ENCODE results near the gene FAF1. TPM values are rescaled to one million over a fixed set of nuclear protein-coding genes. Genes with fewer than 3 reads are reported as not detected.

Gene FAF1
- total RNA-seq, 1 experiment from 2014 or later, result 109 TPM

- intact Hi-C loops (cut with micrococcal nuclease; ENCODE audit: unreplicated experiment), result no loop called here
- H3K9me3 ChIP-seq (ENCODE audit: low read depth, low read length, poor library complexity, severe bottlenecking), result no peaks in the 10 kb centered on the region
- peaks cover 19% of the 10 kb centered on the region for H3K36me3 ChIP-seq (ENCODE audit: insufficient read depth, low read length, poor library complexity, severe bottlenecking)
- H3K4me1 ChIP-seq (ENCODE audit: insufficient read depth, low read length, poor library complexity, severe bottlenecking), result peaks cover 45% of the 10 kb centered on the region
- ChIA-PET POLR2A (ENCODE audit: low non-redundant PET) (no interaction called here), CTCF (interaction anchor here (0.7 kb wide), 1 partner anchor 237 kb away, joined by 3 read pairs; no protein-coding TSS in a partner anchor)
- H3K4me3 ChIP-seq (ENCODE audit: low read depth, low read length, poor library complexity, severe bottlenecking), result peak overlapping the region; percentile 81
- DNase-seq (ENCODE audit: low spot score), result no peak
- H3K27ac ChIP-seq (ENCODE audit: low read depth, low read length, poor library complexity, severe bottlenecking), result peak overlapping the region; percentile 98
- no peaks in the 10 kb centered on the region for H3K27me3 ChIP-seq (replicated peaks; ENCODE audit: insufficient read depth, low read depth, low read length, poor library complexity)
- TF ChIP-seq EZH2 (IDR thresholded peaks at IDR 0.05; ENCODE audit: borderline replicate concordance, low read depth, low read length, poor library complexity, severe bottlenecking) (no peak), CTCF (conservative IDR thresholded peaks at IDR 0.05; ENCODE audit: low read depth, low read length) (no peak)
- BruUV-seq (replicated peaks), result no TSS peak
These were observed 15.4 kb upstream of the FAF1 start for GRCh38 chr1:50975436-50975835.

GRCh38 chr1:50974618-50974935 lies 14.5 kb upstream of the FAF1 start:
- H3K27ac ChIP-seq (ENCODE audit: low read depth, low read length, poor library complexity, severe bottlenecking), result peak overlapping the region; percentile 63
- no peak for TF ChIP-seq EZH2 (IDR thresholded peaks at IDR 0.05; ENCODE audit: borderline replicate concordance, low read depth, low read length, poor library complexity, severe bottlenecking)
- TF ChIP-seq CTCF (conservative IDR thresholded peaks at IDR 0.05; ENCODE audit: low read depth, low read length), result no peak
- no TSS peak for BruUV-seq (replicated peaks)
- no peaks in the 10 kb centered on the region for H3K9me3 ChIP-seq (ENCODE audit: low read depth, low read length, poor library complexity, severe bottlenecking)
- no peak for DNase-seq (ENCODE audit: low spot score)
- intact Hi-C loops (cut with micrococcal nuclease; ENCODE audit: unreplicated experiment), result no loop called here
- H3K4me3 ChIP-seq (ENCODE audit: low read depth, low read length, poor library complexity, severe bottlenecking), result no peak overlapping the region
- H3K36me3 ChIP-seq (ENCODE audit: insufficient read depth, low read length, poor library complexity, severe bottlenecking), result peaks cover 19% of the 10 kb centered on the region
- no peaks in the 10 kb centered on the region for H3K27me3 ChIP-seq (replicated peaks; ENCODE audit: insufficient read depth, low read depth, low read length, poor library complexity)
- H3K4me1 ChIP-seq (ENCODE audit: insufficient read depth, low read length, poor library complexity, severe bottlenecking), result peaks cover 37% of the 10 kb centered on the region
- ChIA-PET POLR2A (ENCODE audit: low non-redundant PET) (no interaction called here), CTCF (no interaction called here)

GRCh38 chr1:50973875-50974617 lies 14.0 kb upstream of the FAF1 start:
- TF ChIP-seq EZH2 (IDR thresholded peaks at IDR 0.05; ENCODE audit: borderline replicate concordance, low read depth, low read length, poor library complexity, severe bottlenecking), result no peak
- no peak for TF ChIP-seq CTCF (conservative IDR thresholded peaks at IDR 0.05; ENCODE audit: low read depth, low read length)
- Histone ChIP-seq H3K9me3 (ENCODE audit: low read depth, low read length, poor library complexity, severe bottlenecking) (no peaks in the 10 kb centered on the region), H3K4me3 (ENCODE audit: low read depth, low read length, poor library complexity, severe bottlenecking) (peak overlapping the region; percentile 92), H3K27ac (ENCODE audit: low read depth, low read length, poor library complexity, severe bottlenecking) (peak overlapping the region; percentile 63), H3K4me1 (ENCODE audit: insufficient read depth, low read length, poor library complexity, severe bottlenecking) (peaks cover 35% of the 10 kb centered on the region), H3K36me3 (ENCODE audit: insufficient read depth, low read length, poor library complexity, severe bottlenecking) (peaks cover 19% of the 10 kb centered on the region), H3K27me3 (replicated peaks; ENCODE audit: insufficient read depth, low read depth, low read length, poor library complexity) (no peaks in the 10 kb centered on the region)
- ChIA-PET POLR2A (ENCODE audit: low non-redundant PET) (no interaction called here), CTCF (no interaction called here)
- DNase-seq (ENCODE audit: low spot score), result no peak
- BruUV-seq (replicated peaks), result no TSS peak
- intact Hi-C loops (cut with micrococcal nuclease; ENCODE audit: unreplicated experiment), result no loop called here
